ENCODE results near the gene SRPK1. TPM values are rescaled to one million over a fixed set of nuclear protein-coding genes. Genes with fewer than 3 reads are reported as not detected.

SRPK1 gene
- total RNA-seq, 1 experiment from 2014 or later, result 100 TPM

GRCh38 chr6:35808688-35809087 is 112.2 kb downstream of the SRPK1 start:
- Histone ChIP-seq H3K9ac (ENCODE audit: low read length) (no peak overlapping the region), H3K36me3 (ENCODE audit: low read depth, low read length) (no peaks in the 10 kb centered on the region), H3F3A (ENCODE audit: low read length, unreplicated experiment) (no peaks in the 10 kb centered on the region), H3K4me2 (ENCODE audit: low read length) (no peak overlapping the region), H3K4me1 (ENCODE audit: insufficient read depth, low read length) (peaks cover 23% of the 10 kb centered on the region), H3K79me2 (ENCODE audit: low read length) (no peaks in the 10 kb centered on the region), H3K27ac (ENCODE audit: low read length) (no peak overlapping the region), H3K9me3 (ENCODE audit: low read length) (no peaks in the 10 kb centered on the region), H3K4me3 (ENCODE audit: low read length) (no peak overlapping the region), H3K27me3 (ENCODE audit: low read length) (no peaks in the 10 kb centered on the region), H3K9me2 (replicated peaks; ENCODE audit: low read length) (no peaks in the 10 kb centered on the region), H4K20me1 (ENCODE audit: low read length) (no peaks in the 10 kb centered on the region), H2AFZ (ENCODE audit: low read length) (no peak overlapping the region)
- no peak for TF ChIP-seq EZH2 (IDR thresholded peaks at IDR 0.05; ENCODE audit: low read length, unreplicated experiment)
- no peak for TF ChIP-seq EZH2phosphoT487 (IDR thresholded peaks at IDR 0.05; ENCODE audit: borderline replicate concordance, low read length)
- TF ChIP-seq, protein P1, sequence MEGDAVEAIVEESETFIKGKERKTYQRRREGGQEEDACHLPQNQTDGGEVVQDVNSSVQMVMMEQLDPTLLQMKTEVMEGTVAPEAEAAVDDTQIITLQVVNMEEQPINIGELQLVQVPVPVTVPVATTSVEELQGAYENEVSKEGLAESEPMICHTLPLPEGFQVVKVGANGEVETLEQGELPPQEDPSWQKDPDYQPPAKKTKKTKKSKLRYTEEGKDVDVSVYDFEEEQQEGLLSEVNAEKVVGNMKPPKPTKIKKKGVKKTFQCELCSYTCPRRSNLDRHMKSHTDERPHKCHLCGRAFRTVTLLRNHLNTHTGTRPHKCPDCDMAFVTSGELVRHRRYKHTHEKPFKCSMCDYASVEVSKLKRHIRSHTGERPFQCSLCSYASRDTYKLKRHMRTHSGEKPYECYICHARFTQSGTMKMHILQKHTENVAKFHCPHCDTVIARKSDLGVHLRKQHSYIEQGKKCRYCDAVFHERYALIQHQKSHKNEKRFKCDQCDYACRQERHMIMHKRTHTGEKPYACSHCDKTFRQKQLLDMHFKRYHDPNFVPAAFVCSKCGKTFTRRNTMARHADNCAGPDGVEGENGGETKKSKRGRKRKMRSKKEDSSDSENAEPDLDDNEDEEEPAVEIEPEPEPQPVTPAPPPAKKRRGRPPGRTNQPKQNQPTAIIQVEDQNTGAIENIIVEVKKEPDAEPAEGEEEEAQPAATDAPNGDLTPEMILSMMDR (conservative IDR thresholded peaks at IDR 0.05; ENCODE audit: low read depth, low read length), result no peak
- ATAC-seq (no peak), DNase-seq (peak; percentile 25)
- POLR2A ChIA-PET (ENCODE audit: unreplicated experiment), result no interaction called here
- CTCF ChIA-PET, result no interaction called here
- no TSS peak for BruUV-seq (replicated peaks)
- intact Hi-C loops (cut with micrococcal nuclease), result no loop called here

DNA sequence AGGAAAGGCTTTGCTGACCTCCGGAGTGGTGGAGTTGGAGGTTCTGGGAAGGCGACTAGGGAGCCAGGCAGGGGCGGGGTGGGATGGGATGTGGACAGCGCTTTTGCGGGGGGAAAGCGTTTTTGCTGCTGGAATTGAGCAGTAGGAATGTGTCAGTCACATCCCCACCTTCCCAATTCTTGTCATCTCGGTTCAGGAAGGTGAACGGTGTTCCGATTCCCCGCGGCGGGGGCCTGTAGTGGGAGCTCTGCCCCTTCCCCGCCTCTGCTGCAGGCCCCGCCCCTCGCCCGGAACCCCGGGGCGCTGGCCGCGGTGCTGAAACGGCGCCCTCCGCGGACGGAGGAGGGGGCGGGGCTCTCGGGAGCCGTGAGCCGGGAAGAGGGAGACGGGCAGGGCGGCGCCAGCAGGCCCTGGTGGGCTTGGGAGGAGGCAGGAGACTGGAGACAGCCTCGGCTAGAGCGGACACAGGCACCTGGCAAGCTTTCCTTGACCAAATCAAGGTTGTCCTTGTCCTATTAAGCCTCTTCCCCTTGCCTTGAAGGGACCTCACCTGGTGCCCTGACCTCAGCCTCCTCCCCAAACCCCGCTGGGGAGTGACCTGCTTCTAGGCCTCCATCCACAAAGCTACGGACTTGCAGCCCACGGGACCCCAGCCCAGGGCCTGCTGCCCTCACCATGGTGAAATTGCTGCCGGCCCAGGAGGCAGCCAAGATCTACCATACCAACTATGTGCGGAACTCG is 115.7 kb downstream of the SRPK1 start, which contains the start of gene LHFPL5:
TSS of gene LHFPL5 (plus strand) at position 357 of the 741 bp plus-strand sequence. CDS start at position 676, 319 bp downstream.
- intact Hi-C loops (cut with micrococcal nuclease), result no loop called here
- DNase-seq, result peak; percentile 60

More for the DNA sequence above, 115.7 kb downstream of the SRPK1 start, which contains the start of gene LHFPL5:
- no TSS peak for BruUV-seq (replicated peaks)
- no peaks in the 10 kb centered on the region for H3K79me2 ChIP-seq (ENCODE audit: low read length)
- H2AFZ ChIP-seq (ENCODE audit: low read length), result peak within 1 kb of the TSS; percentile 20; the same call in 1 of the 2 replicates
- H3K4me3 ChIP-seq (ENCODE audit: low read length), result peak within 1 kb of the TSS; percentile 33; the same call in 1 of the 2 replicates
- ChIA-PET CTCF (no interaction called here), POLR2A (ENCODE audit: unreplicated experiment) (no interaction called here)
- no peaks in the 10 kb centered on the region for H3K27me3 ChIP-seq (ENCODE audit: low read length)
- no peak within 1 kb of the TSS for H3K9ac ChIP-seq (ENCODE audit: low read length)
- no peaks in the 10 kb centered on the region for H3F3A ChIP-seq (ENCODE audit: low read length, unreplicated experiment)
- TF ChIP-seq, protein P1 (conservative IDR thresholded peaks at IDR 0.05; ENCODE audit: low read depth, low read length), result no peak
- TF ChIP-seq EZH2phosphoT487 (IDR thresholded peaks at IDR 0.05; ENCODE audit: borderline replicate concordance, low read length) (no peak), EZH2 (IDR thresholded peaks at IDR 0.05; ENCODE audit: low read length, unreplicated experiment) (no peak)
- peak within 1 kb of the TSS; percentile 68 for H3K4me2 ChIP-seq (ENCODE audit: low read length)
- H3K36me3 ChIP-seq (ENCODE audit: low read depth, low read length), result no peaks in the 10 kb centered on the region
- peak; percentile 88 for ATAC-seq
- H3K4me1 ChIP-seq (ENCODE audit: insufficient read depth, low read length), result peaks cover 7% of the 10 kb centered on the region; the same call in 1 of the 2 replicates
- H3K9me3 ChIP-seq (ENCODE audit: low read length), result no peaks in the 10 kb centered on the region
- H4K20me1 ChIP-seq (ENCODE audit: low read length), result no peaks in the 10 kb centered on the region
- no peaks in the 10 kb centered on the region for H3K9me2 ChIP-seq (replicated peaks; ENCODE audit: low read length)
- H3K27ac ChIP-seq (ENCODE audit: low read length), result no peak within 1 kb of the TSS

Measured in PC-3 (cell line).